ENCODE measurements around the gene FHOD3.

- TF ChIP-seq CTCF (conservative IDR thresholded peaks at IDR 0.05; ENCODE audit: low read depth, low read length): no peak
- TF ChIP-seq EZH2 (IDR thresholded peaks at IDR 0.05; ENCODE audit: low read length, unreplicated experiment): no peak
These were observed 80.1 kb downstream of the FHOD3 start for GRCh38 chr18:36377626-36378025.
